Mesenteric fat pad (tissue), 1 donor: ENCODE measurements around the gene C12orf76. TPM values are rescaled to one million over a fixed set of nuclear protein-coding genes. Genes with fewer than 3 reads are reported as not detected.
A peak's percentile ranks its signal among the peaks of the same experiment; 100 is the strongest.
"Not testable (repeated sequence)": the region's sequence is repeated elsewhere in the genome, so short reads cannot be mapped to it uniquely, and the experiment has no call there.

ENCODE experiments used
- DNase-seq: peaks from one replicate; pipeline ENCODE4 v3.0.0-alpha.2; 2020; ENCODE audit warnings: low spot score
- long read RNA-seq: library from polyadenylated mRNA; unstranded; transcript quantifications from one replicate; pipeline ENCODE4 v2.0.0, GENCODE V29; 2020
- total RNA-seq: library from RNA; stranded (reverse); fragmentation: NEBNext Ultra II Directional; extraction: Animal tissue kit (Norgen Biotek cat#: 25700); gene quantifications from one replicate; pipeline ENCODE4 v1.2.1, GENCODE V29; 2021
- donor health status: DM: yes; HTN: yes; CAD: no.

Gene C12orf76, protein sequence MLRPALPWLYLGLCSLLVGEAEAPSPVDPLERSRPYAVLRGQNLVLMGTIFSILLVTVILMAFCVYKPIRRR
- total RNA-seq = 6.4 TPM
- long read RNA-seq, transcript C12orf76-203 (2 exons, 1,755 nt) = major isoform, 9 of 23 reads
- long read RNA-seq, partial matches to known transcripts = 11 of 23 reads
- long read RNA-seq, other reads (novel, unspliced or antisense) = 2 of 23 reads

DNA sequence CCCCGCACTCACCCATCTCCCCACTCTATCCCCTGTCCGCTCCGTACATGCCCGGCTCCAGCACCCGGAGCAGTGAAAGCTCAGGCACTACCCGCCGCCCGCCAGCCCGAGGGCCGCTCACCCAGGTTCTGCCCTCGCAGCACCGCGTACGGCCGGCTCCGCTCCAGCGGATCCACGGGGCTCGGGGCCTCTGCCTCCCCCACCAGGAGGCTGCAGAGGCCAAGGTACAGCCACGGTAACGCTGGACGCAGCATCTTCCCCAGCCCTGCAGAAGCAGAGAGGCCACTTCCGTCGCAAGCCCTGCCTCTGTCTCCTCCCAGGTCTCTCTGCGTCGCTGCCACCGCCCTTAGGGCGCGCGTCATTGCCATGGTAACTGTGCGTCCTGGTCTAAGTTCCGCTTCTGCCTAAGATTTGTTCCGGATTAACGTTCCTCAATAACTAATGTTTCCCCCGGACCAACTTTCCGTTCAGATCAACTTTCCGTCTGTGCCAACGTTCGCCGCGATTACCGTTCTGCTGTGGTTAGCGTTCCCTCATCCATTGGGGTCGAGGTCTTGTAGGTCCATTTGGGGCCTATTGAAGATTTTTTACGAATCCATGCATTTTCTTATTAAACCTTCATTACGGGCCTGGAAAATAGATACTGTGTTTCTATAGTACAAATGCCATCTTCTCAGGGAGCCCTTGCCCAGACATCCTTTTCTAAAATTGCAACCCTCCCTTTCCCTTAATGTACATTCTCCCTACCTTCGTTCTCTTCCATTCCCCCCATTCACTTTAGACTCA, at the start of gene C12orf76:
Gene C12orf76 (minus strand): TSS at position 281 of the 786 bp plus-strand sequence. CDS start 27 bp downstream, at position 254.
- DNase-seq = peak; percentile 96

DNA sequence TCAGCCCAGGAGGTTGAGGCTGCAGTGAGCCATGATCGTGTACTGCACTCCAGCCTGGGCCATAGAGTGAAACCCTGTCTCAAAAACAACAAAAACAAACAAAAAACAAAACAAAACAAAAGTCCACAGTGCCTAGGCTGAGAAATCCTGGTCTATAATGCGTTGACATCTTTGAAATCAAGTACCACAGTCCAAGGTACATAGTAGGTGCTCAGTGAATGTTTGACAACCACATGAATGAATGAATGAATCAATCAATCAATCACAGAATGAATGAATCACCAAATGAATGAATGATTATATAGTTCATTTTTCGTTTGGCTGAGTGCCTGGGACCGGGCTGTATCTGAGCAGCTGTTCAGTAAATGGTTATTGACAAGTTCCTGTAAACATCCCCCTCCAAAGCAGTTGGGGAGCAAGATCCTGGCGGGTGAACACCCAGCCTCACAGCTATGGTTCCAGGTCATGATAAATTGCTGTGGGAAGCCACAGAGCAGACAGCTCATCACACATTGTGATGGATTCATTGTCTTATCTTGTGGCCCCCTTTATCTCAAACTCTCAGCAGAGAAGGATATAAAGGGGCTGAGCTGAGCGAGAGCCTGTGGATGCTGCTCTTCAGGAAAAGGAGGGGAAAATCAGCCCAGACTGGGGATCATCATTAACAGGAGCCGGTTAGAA, 45.4 kb upstream of the C12orf76 start:
- DNase-seq = no peak

DNA sequence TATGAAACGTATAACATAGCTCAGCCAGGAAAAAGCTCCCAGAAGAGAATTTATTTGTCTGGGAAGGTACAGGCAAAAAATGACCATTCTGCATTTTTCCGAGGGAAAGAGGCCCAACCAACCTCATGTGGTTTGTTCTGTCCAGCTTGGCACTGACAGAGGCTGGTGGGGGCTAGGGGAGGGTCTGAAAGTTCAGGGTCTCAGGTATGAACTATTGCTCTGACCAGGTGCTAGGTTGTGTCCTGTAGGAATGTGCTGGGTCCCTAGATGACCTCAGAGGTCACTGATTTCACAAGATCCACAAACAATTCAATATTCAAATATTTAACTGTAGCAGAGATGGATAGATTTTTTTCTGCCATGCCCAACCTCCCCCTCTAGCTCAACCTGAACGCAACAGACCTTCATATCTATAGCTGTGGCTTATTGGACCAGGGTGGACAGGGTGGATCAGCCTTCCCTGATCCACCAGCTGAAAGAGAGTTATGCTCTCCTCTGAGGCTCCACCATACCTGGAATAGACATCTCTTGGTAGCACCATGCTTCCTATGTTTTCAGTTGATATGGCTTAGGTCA, 42.9 kb upstream of the C12orf76 start:
- DNase-seq = no peak

DNA sequence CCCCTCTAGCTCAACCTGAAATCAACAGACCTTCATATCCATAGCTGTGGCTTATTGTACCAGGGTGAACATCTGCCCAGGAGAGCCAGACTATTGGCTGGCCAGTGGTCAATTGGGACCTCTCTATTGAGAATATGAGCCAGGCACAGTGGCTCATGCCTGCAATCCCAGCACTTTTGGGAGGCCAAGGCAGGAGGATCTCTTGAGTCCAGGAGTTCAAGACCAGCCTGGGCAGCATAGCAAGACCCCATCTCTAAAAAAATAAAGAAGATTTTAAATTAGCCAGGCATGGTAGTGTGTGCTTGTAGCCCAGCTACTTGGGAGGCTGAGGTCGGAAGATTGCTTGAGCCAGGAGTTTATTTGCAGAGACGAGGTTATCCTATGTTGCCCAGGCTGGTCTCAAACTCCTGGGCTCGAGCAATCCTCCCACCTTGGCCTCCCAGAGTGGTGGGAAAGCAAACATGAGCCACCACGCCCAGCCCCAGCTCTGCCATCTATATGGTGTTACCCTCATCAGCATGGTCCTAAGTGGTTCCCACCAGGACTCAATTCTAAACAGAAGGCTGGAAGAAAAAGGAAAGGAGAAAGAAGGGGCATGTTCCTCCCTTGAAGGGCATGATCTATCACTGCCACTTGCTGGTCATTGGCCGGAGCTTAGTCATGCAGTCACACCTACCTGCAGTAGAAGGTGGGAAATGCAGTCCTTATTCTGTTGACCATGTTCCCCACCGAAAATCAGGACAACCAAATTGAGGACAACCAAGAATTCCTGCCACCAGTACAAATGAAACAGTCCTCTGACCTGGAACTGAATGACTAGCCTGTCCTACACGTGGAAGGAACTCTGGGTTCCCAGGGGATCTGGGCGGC, 42.2 kb upstream of the C12orf76 start:
- no peak for DNase-seq

DNA sequence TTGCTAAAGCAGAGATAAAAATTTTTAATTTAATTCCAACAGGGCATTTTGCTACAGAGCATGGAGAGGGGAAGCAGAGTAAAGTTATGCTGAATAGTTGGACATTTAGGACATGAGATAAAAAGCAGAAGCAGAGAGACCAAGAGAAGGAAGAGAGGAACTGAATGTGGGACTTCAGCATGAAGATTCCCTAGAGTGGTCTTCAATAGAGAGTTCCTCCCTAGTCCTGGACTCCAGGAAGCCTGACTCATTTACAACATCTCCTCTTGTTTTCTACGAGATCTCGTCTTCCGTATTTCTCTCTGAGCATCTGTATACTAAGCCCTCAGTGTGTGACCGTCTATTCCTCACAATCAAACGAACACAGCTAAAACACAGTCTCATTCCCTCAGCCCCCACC, 40.6 kb upstream of the C12orf76 start:
- DNase-seq = no peak

DNA sequence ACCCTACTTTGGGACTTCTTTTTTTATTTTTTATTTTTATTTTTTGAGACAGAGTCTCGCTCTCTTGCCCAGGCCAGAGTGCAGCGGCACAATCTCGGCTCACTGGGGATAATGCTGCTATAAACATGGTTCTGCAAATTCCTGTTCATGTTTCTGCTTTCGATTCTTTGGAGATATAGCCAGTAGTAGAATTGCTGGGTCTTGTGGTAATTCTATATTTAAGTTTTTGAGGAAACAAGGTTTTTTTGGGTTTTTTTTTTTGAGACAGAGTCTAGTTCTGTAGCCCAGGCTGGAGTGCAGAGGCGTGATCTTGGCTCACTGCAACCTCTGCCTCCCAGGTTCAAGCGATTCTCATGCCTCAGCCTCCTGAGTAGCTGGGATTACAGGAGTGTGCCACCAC, 39.9 kb upstream of the C12orf76 start:
- not testable (repeated sequence) for DNase-seq

DNA sequence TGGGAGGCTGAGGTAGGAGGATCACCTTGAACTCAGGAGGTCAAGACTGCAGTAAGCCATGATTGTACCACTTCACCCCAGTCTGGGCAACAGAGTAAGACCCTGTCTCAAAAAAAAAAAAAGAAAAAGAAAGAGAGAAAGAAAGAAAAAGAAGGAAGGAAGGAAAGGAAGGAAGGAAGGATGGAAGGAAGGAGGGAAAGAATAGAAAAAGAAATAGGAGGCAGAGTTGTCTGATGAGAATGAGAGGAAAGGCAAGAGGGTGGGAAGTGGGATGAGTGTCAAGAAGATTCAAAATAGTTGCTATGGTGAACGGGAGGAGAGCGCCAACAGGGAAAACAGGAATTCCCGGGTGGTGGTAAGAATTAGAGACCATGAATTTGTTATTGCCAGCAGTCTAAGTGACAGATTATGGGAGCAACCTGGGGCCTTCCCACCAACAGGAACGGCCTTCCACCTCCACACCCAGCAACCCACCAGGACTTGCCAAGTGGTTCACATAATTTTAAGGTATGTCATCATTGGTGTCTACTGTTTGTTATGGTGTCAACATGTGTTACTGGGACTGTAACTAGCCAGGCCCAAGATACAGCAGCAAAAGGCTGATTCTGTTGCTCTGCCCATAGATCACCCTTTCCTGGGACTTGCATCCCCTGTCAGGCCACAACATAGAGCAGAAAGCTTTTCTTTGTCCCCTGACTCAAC, 36.1 kb upstream of the C12orf76 start:
- no peak for DNase-seq

DNA sequence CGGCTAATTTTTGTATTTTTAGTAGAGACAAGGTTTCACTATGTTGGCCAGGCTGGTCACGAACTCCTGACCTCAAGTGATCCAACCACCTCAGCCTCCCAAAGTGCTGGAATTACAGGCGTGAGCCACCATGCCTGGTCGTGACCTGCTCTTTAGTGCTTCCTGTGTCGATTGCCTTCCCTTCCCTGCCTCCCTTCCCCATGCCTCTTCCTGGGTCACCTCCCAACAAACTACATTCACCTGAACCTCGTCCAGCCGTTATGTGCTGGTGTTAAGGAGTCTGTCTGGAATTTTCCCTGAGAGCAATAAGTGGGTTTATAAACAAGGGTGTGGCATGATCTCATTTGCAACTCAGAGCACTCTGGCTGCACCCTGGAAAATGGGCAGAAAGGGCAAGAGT, 32.1 kb upstream of the C12orf76 start:
- no peak for DNase-seq

DNA sequence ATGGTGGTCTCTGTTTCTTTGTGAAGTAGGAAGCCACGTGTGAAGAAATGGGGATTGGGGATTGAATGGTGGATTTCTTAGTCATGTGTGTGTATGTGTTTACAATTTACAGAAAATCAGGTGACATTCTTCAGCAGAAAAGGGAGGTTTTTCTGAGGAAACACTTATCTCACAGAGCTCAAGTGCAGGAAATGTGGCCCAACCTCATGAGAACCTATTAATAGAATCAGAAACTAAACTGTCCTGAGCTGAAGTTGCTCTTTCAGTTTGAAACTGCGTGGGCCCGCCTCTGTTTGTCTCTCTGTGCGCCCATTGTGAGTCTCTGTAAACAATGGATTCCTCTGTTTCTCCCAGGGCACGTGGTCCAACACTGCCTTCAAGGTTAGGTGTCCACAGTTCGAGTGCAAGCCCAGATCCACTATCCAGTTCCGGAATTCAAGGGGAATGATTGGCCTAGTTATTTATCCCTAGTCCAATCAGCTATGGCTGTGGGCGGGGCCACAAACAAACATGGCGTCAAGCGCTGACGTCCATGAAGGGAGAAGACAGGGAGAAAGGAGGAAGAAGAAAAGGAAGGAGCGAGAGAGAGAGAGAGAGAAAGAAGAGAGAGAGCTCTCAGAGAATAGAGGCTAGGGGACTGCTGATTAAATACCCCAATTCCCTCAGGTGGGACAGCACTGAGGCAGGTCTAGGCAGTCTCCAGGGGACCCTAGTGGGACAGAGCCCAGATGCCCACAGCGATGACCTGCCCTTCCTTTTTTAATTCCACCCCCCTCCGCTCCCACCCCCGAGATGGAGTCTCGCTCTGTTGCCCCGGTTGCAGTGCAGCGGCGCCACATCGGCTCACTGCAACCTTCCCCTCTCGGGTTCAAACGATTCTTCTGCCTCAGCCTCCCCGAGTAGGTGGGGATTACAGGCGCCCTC, 31.4 kb upstream of the C12orf76 start:
- DNase-seq = no peak

DNA sequence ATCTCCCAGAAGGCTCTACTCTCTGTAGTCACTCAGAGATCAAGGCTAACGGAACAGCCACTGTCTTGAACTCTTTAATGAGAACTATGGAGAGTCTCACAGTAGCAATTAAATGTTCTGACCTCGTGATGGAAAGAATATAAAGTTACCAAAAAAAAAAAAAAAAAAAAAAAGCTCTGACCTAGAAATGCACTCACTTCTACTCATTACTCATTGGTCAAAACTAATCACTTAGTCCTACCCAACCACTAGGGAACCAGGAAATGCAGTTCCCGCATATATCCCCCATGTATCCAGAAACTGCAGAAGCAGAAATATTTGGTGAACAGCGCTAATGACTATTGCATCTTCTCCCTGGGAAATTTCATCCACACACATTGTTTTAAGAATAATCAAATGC, 29.5 kb upstream of the C12orf76 start:
- no peak for DNase-seq

DNA sequence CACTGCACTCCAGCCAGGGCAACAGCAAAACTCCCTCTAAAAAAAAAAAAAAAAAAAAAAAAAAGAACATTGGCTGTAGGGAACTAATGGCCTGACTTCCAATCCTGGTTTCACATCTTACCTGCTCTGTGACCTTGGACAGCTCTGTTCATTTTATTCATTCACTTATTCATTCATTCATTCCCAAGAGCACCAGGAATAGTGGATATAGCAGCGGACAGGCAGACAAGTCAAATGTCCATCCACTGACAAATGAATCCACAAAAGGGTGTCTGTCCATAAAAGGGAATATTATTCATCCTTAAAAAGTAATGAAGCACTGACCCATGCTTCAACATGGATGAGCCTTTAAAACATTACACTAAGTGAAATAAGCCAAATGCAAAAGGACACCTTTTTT, 27.6 kb upstream of the C12orf76 start:
- DNase-seq = no peak

DNA sequence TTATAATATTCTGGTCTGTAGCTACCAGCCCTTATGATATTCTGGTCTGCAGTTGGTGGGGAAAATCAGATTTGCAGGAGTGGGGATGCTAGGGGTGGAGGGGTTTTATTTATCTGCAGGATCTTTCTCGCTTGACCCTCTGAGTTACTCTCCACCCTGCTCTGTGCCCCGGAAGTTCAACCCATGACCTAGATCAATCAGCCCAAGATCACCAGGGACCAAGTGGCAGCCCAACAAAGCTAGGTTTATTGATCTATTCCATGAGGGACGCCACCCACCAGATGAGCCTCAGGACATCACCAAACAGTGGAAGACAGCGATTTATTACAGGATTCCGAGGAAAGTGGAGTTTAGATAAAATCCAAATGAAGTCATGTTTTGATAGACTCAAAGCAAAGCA, 25.8 kb upstream of the C12orf76 start:
- DNase-seq = no peak

DNA sequence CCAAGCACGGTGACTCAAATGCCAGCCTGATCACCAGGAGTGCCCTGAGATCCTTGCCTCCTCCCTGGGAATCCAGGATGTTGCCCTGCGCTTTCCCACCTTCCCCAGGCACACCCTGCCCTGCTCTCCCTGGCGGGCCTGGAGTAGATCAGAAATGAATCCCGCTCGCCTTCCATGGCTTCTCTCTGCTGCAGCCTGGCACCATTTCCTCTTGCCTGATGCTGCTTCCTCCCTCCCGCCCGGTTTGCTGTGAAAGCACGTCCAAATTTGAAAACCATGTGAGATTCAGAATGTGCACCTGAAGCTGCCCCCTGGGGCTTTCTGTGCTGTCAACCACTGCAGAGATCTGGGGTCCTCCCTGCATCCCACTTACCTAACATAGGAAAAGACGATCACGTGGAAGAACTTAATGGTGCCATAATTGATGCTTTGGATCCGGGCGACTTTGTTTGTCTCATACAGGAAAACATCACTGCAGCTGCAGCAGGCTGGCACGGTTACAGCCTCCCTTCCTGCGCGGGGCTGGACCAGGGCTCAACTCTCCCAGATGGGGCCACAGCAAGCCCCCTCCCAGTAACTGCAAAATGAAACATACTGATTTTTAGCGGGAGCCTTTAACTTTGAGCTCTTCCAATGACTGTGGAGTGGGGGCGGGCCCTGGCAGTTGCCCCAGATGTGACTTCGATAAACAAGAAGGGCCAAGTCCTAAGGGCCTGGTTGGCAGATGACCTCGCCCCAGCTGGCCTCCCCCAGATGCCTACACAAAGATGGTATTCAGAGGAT, 24.9 kb upstream of the C12orf76 start:
- DNase-seq = no peak

DNA sequence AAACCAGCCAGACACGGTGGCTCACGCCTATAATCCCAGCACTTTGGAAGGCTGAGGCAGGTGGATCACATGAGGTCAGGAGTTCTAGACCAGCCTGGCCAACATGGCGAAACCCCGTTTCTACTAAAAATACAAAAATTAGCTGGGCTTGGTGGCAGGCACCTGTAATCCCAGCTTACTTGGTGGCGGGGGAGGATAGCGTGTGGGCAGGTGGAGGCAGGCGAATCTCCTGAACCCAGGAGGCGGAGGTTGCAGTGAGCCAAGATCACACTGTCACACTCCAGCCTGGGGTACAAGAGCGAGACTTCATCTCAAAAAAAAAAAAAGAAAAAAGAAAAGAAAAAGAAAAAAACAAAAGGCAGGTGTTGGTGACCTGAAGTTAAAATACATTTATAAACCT, 24.3 kb upstream of the C12orf76 start:
- DNase-seq = not testable (repeated sequence)

DNA sequence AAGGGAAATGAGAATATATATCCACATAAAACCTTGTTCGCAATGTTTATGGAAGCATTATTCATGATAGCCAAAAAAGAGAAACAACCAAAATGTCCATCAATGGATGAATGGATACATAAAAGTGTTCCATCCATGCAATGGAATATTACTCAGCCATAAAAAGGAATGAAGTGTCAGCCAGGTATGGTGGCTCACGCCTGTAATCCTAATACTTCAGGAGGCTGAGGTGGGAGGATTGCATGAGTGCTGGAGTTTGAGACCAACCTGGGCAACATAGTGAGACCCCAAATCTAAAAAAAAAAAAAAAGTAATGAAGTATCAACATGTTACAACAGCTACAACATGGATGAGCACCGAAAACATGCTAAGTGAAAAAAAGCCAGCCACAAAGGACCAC, 23.6 kb upstream of the C12orf76 start:
- no peak for DNase-seq

DNA sequence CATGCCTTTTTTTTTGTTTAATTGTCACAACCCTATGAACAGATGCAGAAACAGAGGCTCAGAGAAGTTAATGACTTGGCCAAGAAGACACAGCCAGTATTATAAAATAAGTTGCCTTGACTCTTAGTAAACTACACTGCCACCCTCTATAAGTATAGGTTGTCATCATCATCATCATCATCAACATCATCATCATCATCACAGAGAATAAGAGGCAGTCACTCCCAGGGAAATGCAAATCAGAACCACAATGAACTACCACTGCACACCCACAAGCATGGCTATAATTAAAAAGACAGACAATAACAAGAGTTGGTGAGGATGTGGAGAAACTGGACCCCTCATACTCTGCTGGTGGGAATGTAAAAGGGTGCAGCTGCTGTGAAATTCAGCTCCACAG, 23.2 kb upstream of the C12orf76 start:
- no peak for DNase-seq

DNA sequence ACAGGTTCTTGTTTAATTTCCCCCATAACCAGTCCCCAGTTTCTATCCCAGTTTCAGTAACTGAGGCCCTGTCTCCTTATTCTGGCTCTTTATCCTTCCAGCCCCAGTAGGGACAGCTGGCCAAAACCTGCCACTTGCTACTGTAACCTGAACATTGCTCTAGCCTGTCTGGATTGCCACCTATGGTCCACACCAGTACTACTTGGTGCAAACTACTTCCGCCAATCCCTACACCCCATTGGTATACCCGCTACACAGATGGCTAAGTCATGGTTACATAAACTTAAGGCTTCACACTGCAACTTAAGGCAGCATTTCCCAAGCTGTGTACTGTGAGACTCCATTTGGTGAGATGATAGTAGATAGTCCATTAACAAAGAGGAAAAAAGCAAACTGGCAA, 20.3 kb upstream of the C12orf76 start:
- DNase-seq = no peak

DNA sequence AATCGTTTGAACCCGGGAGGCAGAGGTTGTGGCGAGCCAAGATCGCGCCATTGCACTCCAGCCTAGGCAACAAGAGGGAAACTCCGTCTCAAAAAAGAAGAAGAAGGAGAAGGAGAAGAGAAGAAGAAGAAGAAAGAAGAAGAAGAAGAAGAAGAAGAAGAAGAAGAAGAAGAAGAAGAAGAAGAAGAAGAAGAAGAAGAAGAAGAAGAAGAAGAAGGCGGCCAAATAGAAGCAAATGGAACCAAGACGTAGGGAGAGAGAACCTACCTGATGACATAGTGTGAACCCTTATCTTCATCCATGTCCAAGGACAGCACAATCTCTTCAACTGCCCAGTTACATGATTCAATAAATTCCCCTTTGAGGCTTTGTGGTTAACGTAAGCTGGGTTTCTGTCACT, 19.8 kb upstream of the C12orf76 start:
- not testable (repeated sequence) for DNase-seq

DNA sequence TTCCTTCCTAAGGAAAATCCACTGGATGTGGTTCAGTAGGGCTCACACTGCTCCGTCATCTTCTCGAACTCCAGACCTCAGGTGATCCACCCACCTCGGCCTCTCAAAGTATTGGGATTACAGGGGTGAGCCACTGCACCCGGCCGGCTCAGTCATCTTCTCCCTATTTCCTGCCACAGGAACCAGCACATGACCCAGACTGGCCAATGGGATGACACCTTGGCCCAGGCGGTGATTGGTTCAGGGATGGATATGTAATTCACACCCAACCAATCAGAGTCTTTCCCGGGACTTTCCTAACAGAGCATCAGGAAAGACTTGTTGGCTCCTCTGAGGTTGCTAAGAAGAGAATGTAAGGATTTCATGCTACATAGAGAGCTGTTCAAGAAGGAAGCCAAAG, 19.2 kb upstream of the C12orf76 start:
- no peak for DNase-seq
